GM10266 (cell line): ENCODE results near the gene EPHA4.

ENCODE experiments used
- DNase-seq: peaks from one replicate; pipeline ENCODE4 v3.0.0; 2012; ENCODE audit errors: extremely low spot score
- TF ChIP-seq, protein P1 (sequence below): IDR thresholded peaks from 2 replicates; pipeline ENCODE4 v1.5.1; 2012; ENCODE audit warnings: mild to moderate bottlenecking, low read depth; ENCODE audit not compliant: control insufficient read depth, insufficient read depth; ENCODE audit errors: missing control alignments

The EPHA4 gene

GRCh38 chr2:221610255-221610654 lies 38.2 kb upstream of the EPHA4 start:
- TF ChIP-seq, protein P1, sequence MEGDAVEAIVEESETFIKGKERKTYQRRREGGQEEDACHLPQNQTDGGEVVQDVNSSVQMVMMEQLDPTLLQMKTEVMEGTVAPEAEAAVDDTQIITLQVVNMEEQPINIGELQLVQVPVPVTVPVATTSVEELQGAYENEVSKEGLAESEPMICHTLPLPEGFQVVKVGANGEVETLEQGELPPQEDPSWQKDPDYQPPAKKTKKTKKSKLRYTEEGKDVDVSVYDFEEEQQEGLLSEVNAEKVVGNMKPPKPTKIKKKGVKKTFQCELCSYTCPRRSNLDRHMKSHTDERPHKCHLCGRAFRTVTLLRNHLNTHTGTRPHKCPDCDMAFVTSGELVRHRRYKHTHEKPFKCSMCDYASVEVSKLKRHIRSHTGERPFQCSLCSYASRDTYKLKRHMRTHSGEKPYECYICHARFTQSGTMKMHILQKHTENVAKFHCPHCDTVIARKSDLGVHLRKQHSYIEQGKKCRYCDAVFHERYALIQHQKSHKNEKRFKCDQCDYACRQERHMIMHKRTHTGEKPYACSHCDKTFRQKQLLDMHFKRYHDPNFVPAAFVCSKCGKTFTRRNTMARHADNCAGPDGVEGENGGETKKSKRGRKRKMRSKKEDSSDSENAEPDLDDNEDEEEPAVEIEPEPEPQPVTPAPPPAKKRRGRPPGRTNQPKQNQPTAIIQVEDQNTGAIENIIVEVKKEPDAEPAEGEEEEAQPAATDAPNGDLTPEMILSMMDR: no peak
- DNase-seq: no peak

DNA sequence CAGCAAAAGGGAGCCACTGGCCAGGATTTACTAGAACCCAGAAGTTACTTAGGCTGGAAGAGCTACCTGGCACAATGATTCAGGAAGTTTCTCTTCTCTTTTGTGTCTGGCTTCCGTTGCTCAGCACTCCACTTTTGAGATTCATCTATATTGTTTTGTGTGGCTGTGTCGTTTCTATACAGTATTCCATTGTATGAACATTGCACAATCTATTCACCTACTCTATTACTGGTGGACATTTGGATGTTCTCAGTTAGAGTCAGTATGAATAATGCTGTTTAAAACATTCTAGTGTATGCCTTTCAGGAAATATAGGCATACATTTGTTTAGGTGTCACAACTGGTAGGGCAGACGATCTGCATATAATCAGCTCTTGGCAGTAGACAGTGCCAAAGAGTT lies 36.3 kb upstream of the EPHA4 start:
- no peak for DNase-seq
- TF ChIP-seq, protein P1: no peak

DNA sequence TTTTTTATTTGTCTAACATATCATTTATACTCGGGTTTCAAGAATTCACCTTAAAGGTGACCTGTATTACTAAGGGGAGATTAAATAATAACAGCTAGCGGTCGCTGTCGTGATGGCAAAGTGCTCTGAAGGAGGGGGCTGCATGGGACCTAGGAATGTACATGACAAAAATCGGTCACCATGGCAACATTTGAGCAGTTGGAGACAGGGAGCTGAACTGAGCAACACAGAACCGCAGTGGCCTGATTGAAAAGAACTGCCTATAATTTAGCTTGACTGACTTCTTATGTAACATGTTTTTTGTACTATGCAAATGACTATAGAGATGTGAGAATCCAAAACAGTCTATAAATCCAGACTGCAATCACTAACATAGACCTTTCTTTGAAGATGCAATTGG lies 34.3 kb upstream of the EPHA4 start:
- no peak for DNase-seq
- TF ChIP-seq, protein P1: no peak

- TF ChIP-seq, protein P1: no peak
- DNase-seq: no peak
Measured at GRCh38 chr2:221605751-221606240, 33.7 kb upstream of the EPHA4 start.

DNA sequence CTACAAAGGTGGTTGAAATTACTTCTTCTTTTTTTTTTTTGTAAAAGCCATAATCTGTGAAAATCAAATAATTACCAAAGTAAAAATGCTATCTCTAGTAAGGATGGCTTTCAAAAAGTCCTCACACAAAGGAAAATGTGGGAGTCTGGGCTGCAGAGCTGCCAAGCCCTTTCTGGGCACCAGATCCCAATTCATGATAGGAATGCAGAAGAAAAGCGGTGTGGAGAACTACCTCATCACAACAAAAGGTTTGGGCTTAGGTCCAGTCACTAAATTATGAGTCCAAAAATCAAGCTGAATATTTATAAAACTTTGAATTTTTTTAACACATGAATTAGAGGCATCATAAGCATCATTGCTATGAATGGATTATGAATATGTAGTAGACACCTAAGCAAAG lies 30.8 kb upstream of the EPHA4 start:
- DNase-seq: no peak
- TF ChIP-seq, protein P1: no peak

DNA sequence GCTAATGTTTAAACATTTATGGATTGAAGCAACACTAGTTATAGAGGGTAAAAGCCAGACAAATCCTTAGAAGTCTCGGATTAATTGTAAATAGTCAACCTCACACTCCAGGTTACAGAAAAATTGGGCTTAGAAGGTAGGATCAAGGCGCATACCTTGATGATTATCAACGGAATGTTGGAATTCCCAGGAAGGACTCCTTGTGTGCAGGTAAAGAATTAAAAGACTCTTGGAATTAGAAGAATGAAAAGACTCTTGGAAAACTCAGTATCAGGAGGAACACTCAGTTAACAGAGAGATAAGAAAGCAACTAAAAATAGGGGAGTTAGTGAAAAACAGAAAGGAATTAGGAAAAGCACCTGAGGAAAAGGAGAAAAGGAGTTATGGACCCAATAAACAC lies 29.3 kb upstream of the EPHA4 start:
- TF ChIP-seq, protein P1: no peak
- DNase-seq: no peak

DNA sequence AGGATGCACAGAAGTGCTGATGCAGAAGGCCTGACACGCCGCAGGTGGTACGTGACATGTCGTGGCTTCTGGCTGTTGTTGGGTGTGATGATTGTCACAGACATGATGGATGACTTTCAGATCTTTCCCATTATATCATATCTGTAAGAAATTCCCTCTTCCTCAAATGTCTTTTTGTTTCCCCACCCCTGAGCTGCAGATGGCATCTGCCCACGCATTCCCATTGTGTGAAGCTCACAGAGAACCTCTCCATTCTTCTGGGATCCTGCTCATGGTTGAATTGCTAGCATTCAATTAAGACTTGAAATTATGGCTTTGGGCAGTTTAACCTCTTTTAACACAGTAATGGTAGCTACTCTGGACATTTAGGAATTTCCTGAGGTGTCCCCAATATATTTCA lies 28.3 kb upstream of the EPHA4 start:
- no peak for DNase-seq
- TF ChIP-seq, protein P1: no peak
